ENCODE results near the gene SLC66A2. TPM values are rescaled to one million over a fixed set of nuclear protein-coding genes. Genes with fewer than 3 reads are reported as not detected.
"Not testable (repeated sequence)": the region's sequence is repeated elsewhere in the genome, so short reads cannot be mapped to it uniquely, and the experiment has no call there.

The SLC66A2 gene
- total RNA-seq (10 to 100 TPM; 19.6 to 24.3 (median 21.7) TPM), polyA plus RNA-seq (10 to 100 TPM; 34.1 to 36.1 TPM)

- ATAC-seq (peak; percentile 91 to 94 (median 93)), DNase-seq (peak; percentile 89 to 100 (median 96)), FAIRE-seq (no peak)
- no peak for TF ChIP-seq CTCF (IDR thresholded peaks at IDR 0.05)
- Histone ChIP-seq H3K27ac (peak within 1 kb of the TSS; percentile 22 to 63 (median 44)), H3K4me1 (peaks cover 0 to 19% (median 0%) of the 10 kb centered on the region in 3 donors), H3K36me3 (no peaks in the 10 kb centered on the region), H3K4me3 (peak within 1 kb of the TSS; percentile 76 to 93 (median 80)), H3K9me3 (no peaks in the 10 kb centered on the region), H3K27me3 (no peaks in the 10 kb centered on the region)
- WGBS, 2 donors, result 0% methylated on average over 75 to 126 of the region's 126 CpGs
- intact Hi-C loops (cut with DNase I), result no loop called here
These were observed at the start of gene SLC66A2 for GRCh38 chr18:79951545-79952455. TSS of gene SLC66A2 (minus strand) at chr18:79951653. CDS start at chr18:79950926, 727 bp downstream.

GRCh38 chr18:80000877-80001276, 49.4 kb upstream of the SLC66A2 start:
- intact Hi-C loops (cut with DNase I), result no loop called here
- no peaks in the 10 kb centered on the region for H3K9me3 ChIP-seq
- no peak for FAIRE-seq
- no peak overlapping the region for H3K4me3 ChIP-seq
- H3K27me3 ChIP-seq, result no peaks in the 10 kb centered on the region
- no peaks in the 10 kb centered on the region for H3K4me1 ChIP-seq
- no peak overlapping the region for H3K27ac ChIP-seq
- no peak for ATAC-seq
- no peak for TF ChIP-seq CTCF (IDR thresholded peaks at IDR 0.05)
- 75 to 76% methylated on average over 3 of the region's 3 CpGs for whole genome bisulfite sequencing, 2 donors
- no peaks in the 10 kb centered on the region for H3K36me3 ChIP-seq
- no peak for DNase-seq

GRCh38 chr18:79999701-80000100, 48.2 kb upstream of the SLC66A2 start:
- not testable (repeated sequence) for FAIRE-seq

GRCh38 chr18:79991494-79991893, 40.0 kb upstream of the SLC66A2 start:
- 77 to 83% methylated on average over 2 of the region's 2 CpGs for WGBS, 2 donors
- no peak overlapping the region for H3K27ac ChIP-seq
- no peaks in the 10 kb centered on the region for H3K9me3 ChIP-seq
- H3K27me3 ChIP-seq, result no peaks in the 10 kb centered on the region
- peaks cover 0 to 11% (median 10%) of the 10 kb centered on the region in 3 donors for H3K4me1 ChIP-seq
- intact Hi-C loops (cut with DNase I), result no loop called here
- no peak for TF ChIP-seq CTCF (IDR thresholded peaks at IDR 0.05)
- no peaks in the 10 kb centered on the region for H3K36me3 ChIP-seq
- no peak overlapping the region for H3K4me3 ChIP-seq
- ATAC-seq (no peak), FAIRE-seq (no peak), DNase-seq (no peak)

More at GRCh38 chr18:79999701-80000100, 48.2 kb upstream of the SLC66A2 start:
- WGBS, 2 donors, result 72 to 85% methylated on average over 2 of the region's 2 CpGs
- DNase-seq; H3K4me3 ChIP-seq; H3K27ac ChIP-seq; H3K36me3 ChIP-seq; ATAC-seq; intact Hi-C loops (cut with DNase I); H3K4me1 ChIP-seq; H3K9me3 ChIP-seq; H3K27me3 ChIP-seq: not testable (repeated sequence)

GRCh38 chr18:79989195-79989497, 37.7 kb upstream of the SLC66A2 start:
- TF ChIP-seq CTCF (IDR thresholded peaks at IDR 0.05), result no peak
- no peak for DNase-seq
- Histone ChIP-seq H3K36me3 (no peaks in the 10 kb centered on the region), H3K27me3 (no peaks in the 10 kb centered on the region), H3K4me1 (peaks cover 0 to 18% (median 11%) of the 10 kb centered on the region in 3 donors), H3K4me3 (peak overlapping the region; percentile 84 to 96 (median 88)), H3K9me3 (no peaks in the 10 kb centered on the region), H3K27ac (peak overlapping the region; percentile 96 to 98 (median 97))
- no peak for FAIRE-seq
- WGBS, 2 donors, result 24 to 42% methylated on average over 14 of the region's 14 CpGs
- ATAC-seq, result no peak
- intact Hi-C loops (cut with DNase I), result no loop called here

Measured in pancreas (tissue), 10 donors.